Vagina (tissue), 2 donors: Measurements from ENCODE around the gene ZNF547. TPM values are rescaled to one million over a fixed set of nuclear protein-coding genes. Genes with fewer than 3 reads are reported as not detected.
A peak's percentile ranks its signal among the peaks of the same experiment; 100 is the strongest.

Source experiments
- DNase-seq, 2 donors: peaks; one replicate each; pipeline ENCODE4 v3.0.0-alpha.2; 2017; ENCODE audit errors: extremely low spot score in 2 of 2
- H3K27ac ChIP-seq: fragments of 200-600 bp; sonication (generic); one replicate; pipeline ENCODE4 v1.5.1; 2019
- H3K27me3 ChIP-seq: fragments of 200-600 bp; sonication (generic); one replicate; pipeline ENCODE4 v1.5.1; 2019
- H3K36me3 ChIP-seq, 2 donors: fragments of 200-600 bp; sonication (generic); one replicate each; pipeline ENCODE4 v1.5.1; 2017 to 2019
- H3K4me1 ChIP-seq: fragments of 200-600 bp; sonication (generic); one replicate; pipeline ENCODE4 v1.5.1; 2019
- H3K4me3 ChIP-seq, 2 donors: fragments of 200-600 bp; sonication (generic); 1 replicate in 1 of 2; 2 replicates in 1 of 2; pipeline ENCODE4 v1.5.1; 2016 to 2019
- H3K9me3 ChIP-seq: fragments of 200-600 bp; sonication (generic); one replicate; pipeline ENCODE4 v1.5.1; 2019
- POLR2A ChIP-seq, 2 donors: fragments of 450-650 bp; IDR thresholded peaks; one replicate each; pipeline ENCODE4 v1.6.1; 2017; ENCODE audit warnings: antibody characterized with exemption in 2 of 2, mild to moderate bottlenecking in 2 of 2, moderate library complexity in 2 of 2
- POLR2AphosphoS5 ChIP-seq, 2 donors: sonication (generic); formaldehyde crosslinking; IDR thresholded peaks; one replicate each; pipeline ENCODE4 v1.9.0; 2017; ENCODE audit warnings: antibody characterized with exemption in 2 of 2, mild to moderate bottlenecking in 2 of 2, low read depth in 1 of 2; ENCODE audit not compliant: insufficient read depth in 1 of 2
- intact Hi-C: fragments of 100-400 bp; cut with DNase I; formaldehyde crosslinking; loops from one replicate; pipeline ENCODE4 v1.15.1; 2023
- total RNA-seq: library from RNA; depleted of rRNA; stranded (reverse); fragments of >200 nt; gene quantifications from one replicate; pipeline ENCODE4 v1.2.3, GENCODE V29; 2016
- TF ChIP-seq, protein P1 (sequence below), 3 experiments: fragments of 450-650 bp in 2 of 3; fragments of 200-600 bp in 1 of 3; sonication (generic) in 1 of 3; IDR thresholded peaks; one replicate each; pipeline ENCODE4 v1.5.1; 2017 to 2019; ENCODE audit warnings: antibody characterized with exemption in 3 of 3, mild to moderate bottlenecking in 2 of 3, moderate library complexity in 2 of 3

Gene ZNF547
- total RNA-seq, 1 donor from 2014 or later, result 3.2 TPM

DNA sequence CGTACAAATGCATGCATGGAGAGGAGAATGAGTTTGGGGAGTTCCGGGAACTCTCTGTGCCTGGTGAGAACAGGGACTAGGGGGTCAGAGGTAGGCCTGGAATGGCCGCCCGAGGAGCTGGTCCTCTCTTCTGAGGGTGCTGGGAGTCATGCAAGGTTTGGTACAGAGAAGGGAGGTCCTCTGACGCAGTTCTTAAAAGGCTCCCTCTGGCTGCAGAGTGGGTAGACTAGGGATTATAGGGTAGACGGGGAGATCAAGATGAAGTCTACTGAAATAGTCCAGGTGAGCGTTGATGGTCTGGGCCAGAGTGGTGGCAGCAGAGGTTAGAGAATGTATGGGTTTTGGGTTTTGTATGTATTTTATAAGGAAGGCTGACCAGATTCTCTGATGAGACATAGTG is 11.5 kb upstream of the ZNF547 start:
- TF ChIP-seq, protein P1, sequence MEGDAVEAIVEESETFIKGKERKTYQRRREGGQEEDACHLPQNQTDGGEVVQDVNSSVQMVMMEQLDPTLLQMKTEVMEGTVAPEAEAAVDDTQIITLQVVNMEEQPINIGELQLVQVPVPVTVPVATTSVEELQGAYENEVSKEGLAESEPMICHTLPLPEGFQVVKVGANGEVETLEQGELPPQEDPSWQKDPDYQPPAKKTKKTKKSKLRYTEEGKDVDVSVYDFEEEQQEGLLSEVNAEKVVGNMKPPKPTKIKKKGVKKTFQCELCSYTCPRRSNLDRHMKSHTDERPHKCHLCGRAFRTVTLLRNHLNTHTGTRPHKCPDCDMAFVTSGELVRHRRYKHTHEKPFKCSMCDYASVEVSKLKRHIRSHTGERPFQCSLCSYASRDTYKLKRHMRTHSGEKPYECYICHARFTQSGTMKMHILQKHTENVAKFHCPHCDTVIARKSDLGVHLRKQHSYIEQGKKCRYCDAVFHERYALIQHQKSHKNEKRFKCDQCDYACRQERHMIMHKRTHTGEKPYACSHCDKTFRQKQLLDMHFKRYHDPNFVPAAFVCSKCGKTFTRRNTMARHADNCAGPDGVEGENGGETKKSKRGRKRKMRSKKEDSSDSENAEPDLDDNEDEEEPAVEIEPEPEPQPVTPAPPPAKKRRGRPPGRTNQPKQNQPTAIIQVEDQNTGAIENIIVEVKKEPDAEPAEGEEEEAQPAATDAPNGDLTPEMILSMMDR (IDR thresholded peaks at IDR 0.05), result no peak
- TF ChIP-seq POLR2AphosphoS5 (IDR thresholded peaks at IDR 0.05; ENCODE audit: insufficient read depth in 1 of 2, low read depth in 1 of 2), result no peak
- no peak for TF ChIP-seq POLR2A (IDR thresholded peaks at IDR 0.05)
- DNase-seq, result no peak
- Histone ChIP-seq H3K4me3 (peak overlapping the region; percentile 54 to 72), H3K36me3 (peaks cover 17 to 44% of the 10 kb centered on the region in 2 donors), H3K4me1 (peaks cover 13% of the 10 kb centered on the region), H3K9me3 (peaks cover 13% of the 10 kb centered on the region), H3K27me3 (no peaks in the 10 kb centered on the region), H3K27ac (peak overlapping the region; percentile 32)
- intact Hi-C loops, result no loop called here

DNA sequence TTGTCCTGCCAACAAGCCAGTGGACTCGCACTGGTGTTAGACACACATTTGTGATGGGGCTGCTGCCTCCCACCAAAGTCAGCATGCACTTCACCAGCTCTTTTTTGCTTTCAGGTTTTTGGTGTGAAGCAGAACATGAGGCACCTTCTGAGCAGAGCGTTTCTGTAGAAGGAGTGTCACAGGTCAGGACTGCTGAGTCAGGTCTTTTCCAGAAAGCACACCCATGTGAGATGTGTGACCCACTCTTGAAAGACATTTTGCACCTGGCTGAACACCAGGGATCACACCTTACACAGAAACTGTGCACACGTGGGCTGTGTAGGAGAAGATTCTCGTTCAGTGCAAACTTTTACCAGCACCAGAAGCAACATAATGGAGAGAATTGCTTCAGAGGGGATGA is 7.4 kb upstream of the ZNF547 start:
- TF ChIP-seq, protein P1 (IDR thresholded peaks at IDR 0.05), result no peak
- TF ChIP-seq POLR2AphosphoS5 (IDR thresholded peaks at IDR 0.05; ENCODE audit: insufficient read depth in 1 of 2, low read depth in 1 of 2) (no peak), POLR2A (IDR thresholded peaks at IDR 0.05) (no peak)
- H3K4me3 ChIP-seq, result no peak overlapping the region
- no peaks in the 10 kb centered on the region for H3K27me3 ChIP-seq
- no peak for DNase-seq
- no peak overlapping the region for H3K27ac ChIP-seq
- intact Hi-C loops, result no loop called here
- peaks cover 17 to 67% of the 10 kb centered on the region in 2 donors for H3K36me3 ChIP-seq
- peaks cover 41% of the 10 kb centered on the region for H3K9me3 ChIP-seq
- H3K4me1 ChIP-seq, result peaks cover 13% of the 10 kb centered on the region

DNA sequence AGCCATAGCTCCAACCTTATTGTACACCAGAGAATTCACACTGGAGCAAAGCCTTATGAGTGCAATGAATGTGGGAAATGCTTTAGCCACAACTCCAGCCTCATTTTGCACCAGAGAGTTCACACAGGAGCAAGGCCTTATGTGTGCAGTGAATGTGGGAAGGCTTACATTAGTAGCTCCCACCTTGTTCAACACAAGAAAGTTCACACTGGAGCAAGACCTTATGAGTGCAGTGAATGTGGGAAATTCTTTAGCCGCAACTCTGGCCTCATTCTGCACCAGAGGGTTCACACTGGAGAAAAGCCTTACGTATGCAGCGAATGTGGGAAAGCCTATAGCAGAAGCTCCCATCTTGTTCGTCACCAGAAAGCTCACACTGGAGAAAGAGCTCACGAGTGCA is 5.9 kb upstream of the ZNF547 start:
- no peak overlapping the region for H3K27ac ChIP-seq
- H3K4me1 ChIP-seq, result peaks cover 3% of the 10 kb centered on the region
- H3K4me3 ChIP-seq, result no peak overlapping the region
- H3K9me3 ChIP-seq, result peaks cover 41% of the 10 kb centered on the region
- no peaks in the 10 kb centered on the region for H3K27me3 ChIP-seq
- no peak for DNase-seq
- intact Hi-C loops, result no loop called here
- no peak for TF ChIP-seq POLR2A (IDR thresholded peaks at IDR 0.05)
- TF ChIP-seq POLR2AphosphoS5 (IDR thresholded peaks at IDR 0.05; ENCODE audit: insufficient read depth in 1 of 2, low read depth in 1 of 2), result no peak
- TF ChIP-seq, protein P1 (IDR thresholded peaks at IDR 0.05), result no peak
- H3K36me3 ChIP-seq, result peaks cover 17 to 67% of the 10 kb centered on the region in 2 donors

DNA sequence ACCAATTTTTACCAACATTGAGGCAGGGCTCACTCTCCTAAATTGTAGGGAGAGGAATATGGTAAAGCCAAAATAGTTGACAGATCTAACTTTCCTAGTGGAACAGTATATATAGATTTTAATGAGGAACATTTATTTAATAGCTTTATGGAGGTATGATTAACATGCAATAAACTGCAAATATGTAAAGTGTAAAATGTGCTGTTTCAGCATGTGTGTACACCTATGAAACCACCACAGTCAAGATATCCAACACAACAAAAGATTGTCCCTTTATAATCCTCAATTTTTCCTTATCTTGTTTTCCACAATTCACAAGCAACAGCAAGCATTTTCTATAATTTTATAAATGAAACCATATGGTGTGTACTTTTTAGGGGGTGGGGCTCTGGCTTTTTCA is 4.1 kb upstream of the ZNF547 start:
- Histone ChIP-seq H3K27ac (no peak overlapping the region), H3K4me1 (peaks cover 15% of the 10 kb centered on the region), H3K36me3 (peaks cover 13 to 48% of the 10 kb centered on the region in 2 donors), H3K9me3 (peaks cover 35% of the 10 kb centered on the region), H3K4me3 (no peak overlapping the region), H3K27me3 (no peaks in the 10 kb centered on the region)
- DNase-seq, result no peak
- TF ChIP-seq, protein P1 (IDR thresholded peaks at IDR 0.05), result no peak
- no peak for TF ChIP-seq POLR2A (IDR thresholded peaks at IDR 0.05)
- intact Hi-C loops, result no loop called here

DNA sequence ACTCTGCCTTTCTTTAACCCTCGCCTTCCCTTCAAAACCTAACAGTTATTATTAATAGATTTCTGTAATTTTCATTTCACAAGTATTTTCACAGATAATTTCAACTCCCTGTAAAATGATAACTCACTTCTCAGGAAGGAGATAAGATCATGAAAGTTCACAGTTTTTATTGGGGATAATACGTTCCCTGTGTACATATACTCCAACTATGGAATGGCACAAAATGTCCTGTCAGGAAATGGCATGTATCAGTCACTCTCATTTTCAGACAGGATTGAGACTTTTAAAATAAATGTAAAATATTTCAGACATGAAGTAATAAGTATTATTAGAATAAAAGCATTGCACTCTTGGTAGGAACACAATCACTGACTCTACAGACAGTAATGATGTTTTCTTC is 932 bp upstream of the ZNF547 start:
- TF ChIP-seq, protein P1 (IDR thresholded peaks at IDR 0.05), result no peak
- TF ChIP-seq POLR2A (IDR thresholded peaks at IDR 0.05) (no peak), POLR2AphosphoS5 (IDR thresholded peaks at IDR 0.05; ENCODE audit: insufficient read depth in 1 of 2, low read depth in 1 of 2) (no peak)
- Histone ChIP-seq H3K4me3 (peak overlapping the region; percentile 70 to 82), H3K4me1 (peaks cover 18% of the 10 kb centered on the region), H3K27me3 (no peaks in the 10 kb centered on the region), H3K27ac (peak overlapping the region; percentile 94), H3K36me3 (peaks cover 0 to 23% of the 10 kb centered on the region in 2 donors), H3K9me3 (peaks cover 22% of the 10 kb centered on the region)
- intact Hi-C loops, result no loop called here
- DNase-seq, result no peak
